NB4 (cell line): ENCODE results near the gene TMEM89.

Experiments used
- DNase-seq: peaks from one replicate; pipeline ENCODE4 v3.0.0; 2010; ENCODE audit warnings: low read depth
- H3K4me3 ChIP-seq: one replicate; pipeline ENCODE4 v1.5.1; 2011; ENCODE audit warnings: mild to moderate bottlenecking, low read depth, low read length, moderate library complexity
- MYC ChIP-seq: IDR thresholded peaks from 2 replicates; pipeline ENCODE4 v1.6.1; 2011; ENCODE audit warnings: low read depth, low read length
- POLR2A ChIP-seq: IDR thresholded peaks from 2 replicates; pipeline ENCODE4 v1.6.1; 2011; ENCODE audit warnings: mild to moderate bottlenecking; ENCODE audit not compliant: insufficient read length; ENCODE audit errors: extremely low read depth
- TF ChIP-seq, protein P1 (sequence below): IDR thresholded peaks from one replicate; pipeline ENCODE4 v1.5.1; 2012; ENCODE audit warnings: low read depth, low read length
- TF ChIP-seq, protein P2 (sequence below): IDR thresholded peaks from 2 replicates; pipeline ENCODE4 v1.6.1; 2011; ENCODE audit warnings: low read depth, low read length

TMEM89 gene

DNA sequence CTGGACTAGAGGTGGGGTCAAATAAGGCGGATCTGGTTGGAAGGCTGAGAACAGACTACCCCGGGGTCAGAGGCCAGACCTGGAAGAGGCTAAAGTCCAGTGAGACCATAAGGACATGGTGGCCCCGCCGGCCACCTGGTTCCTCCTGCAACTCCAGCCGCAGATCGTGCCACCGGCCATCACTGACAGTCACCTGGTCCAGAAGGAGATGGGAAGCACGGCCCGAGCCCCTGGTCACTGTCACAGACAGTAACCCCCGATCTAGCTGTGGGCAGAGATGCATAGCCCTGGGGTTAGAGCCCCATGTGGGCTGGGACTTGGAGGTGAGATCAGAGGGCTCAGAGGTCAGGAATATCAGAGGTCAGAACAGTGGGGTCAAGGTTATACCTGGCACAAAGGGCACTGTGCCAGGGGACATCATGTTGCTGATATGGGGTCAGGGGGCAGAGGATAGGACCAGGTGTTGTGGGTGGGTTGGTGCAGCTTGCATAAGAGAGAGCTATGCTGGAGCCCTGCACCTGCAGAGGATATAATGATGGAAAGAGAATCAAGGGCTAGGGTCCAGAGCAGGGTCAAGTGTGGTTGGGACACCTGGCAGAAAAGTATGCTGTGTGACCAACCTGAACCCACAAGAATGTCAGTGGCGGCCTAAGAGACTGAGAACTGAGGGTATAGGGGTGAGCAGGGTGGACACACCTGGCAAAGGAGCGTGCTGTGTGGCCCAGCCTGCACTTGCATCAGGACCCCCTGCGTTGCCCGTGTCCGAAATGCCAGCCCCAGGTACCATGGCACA, 31.6 kb upstream of the TMEM89 start:
- H3K4me3 ChIP-seq: no peak overlapping the region

DNA sequence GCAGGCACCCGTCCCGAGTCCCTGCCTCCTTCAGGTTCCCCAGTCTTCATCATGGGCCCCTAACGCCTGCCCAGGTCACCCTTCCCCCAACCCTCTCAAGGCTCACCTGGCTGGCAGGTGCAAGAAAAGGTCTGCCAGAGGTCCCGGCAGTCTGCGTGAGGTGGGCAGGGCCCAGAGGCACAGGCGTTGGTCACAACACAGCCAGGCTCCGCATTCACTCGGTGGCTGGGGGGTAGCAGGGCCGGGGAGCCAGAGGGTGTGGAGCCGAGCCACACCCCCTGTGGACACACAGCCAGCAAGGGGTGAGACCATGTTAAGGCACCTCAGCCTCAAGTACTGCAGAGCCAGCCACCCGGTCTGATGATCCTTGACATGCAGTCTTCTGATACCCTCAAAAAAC, 30.2 kb upstream of the TMEM89 start:
- TF ChIP-seq MYC (no peak), POLR2A (no peak)
- TF ChIP-seq, protein P1, sequence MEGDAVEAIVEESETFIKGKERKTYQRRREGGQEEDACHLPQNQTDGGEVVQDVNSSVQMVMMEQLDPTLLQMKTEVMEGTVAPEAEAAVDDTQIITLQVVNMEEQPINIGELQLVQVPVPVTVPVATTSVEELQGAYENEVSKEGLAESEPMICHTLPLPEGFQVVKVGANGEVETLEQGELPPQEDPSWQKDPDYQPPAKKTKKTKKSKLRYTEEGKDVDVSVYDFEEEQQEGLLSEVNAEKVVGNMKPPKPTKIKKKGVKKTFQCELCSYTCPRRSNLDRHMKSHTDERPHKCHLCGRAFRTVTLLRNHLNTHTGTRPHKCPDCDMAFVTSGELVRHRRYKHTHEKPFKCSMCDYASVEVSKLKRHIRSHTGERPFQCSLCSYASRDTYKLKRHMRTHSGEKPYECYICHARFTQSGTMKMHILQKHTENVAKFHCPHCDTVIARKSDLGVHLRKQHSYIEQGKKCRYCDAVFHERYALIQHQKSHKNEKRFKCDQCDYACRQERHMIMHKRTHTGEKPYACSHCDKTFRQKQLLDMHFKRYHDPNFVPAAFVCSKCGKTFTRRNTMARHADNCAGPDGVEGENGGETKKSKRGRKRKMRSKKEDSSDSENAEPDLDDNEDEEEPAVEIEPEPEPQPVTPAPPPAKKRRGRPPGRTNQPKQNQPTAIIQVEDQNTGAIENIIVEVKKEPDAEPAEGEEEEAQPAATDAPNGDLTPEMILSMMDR: no peak
- TF ChIP-seq, protein P2, sequence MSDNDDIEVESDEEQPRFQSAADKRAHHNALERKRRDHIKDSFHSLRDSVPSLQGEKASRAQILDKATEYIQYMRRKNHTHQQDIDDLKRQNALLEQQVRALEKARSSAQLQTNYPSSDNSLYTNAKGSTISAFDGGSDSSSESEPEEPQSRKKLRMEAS: no peak
- H3K4me3 ChIP-seq: no peak overlapping the region
- DNase-seq: no peak

More for the DNA sequence above, 31.6 kb upstream of the TMEM89 start:
- DNase-seq: no peak
- TF ChIP-seq, protein P1: no peak
- TF ChIP-seq, protein P2: no peak
- TF ChIP-seq POLR2A (no peak), MYC (no peak)

DNA sequence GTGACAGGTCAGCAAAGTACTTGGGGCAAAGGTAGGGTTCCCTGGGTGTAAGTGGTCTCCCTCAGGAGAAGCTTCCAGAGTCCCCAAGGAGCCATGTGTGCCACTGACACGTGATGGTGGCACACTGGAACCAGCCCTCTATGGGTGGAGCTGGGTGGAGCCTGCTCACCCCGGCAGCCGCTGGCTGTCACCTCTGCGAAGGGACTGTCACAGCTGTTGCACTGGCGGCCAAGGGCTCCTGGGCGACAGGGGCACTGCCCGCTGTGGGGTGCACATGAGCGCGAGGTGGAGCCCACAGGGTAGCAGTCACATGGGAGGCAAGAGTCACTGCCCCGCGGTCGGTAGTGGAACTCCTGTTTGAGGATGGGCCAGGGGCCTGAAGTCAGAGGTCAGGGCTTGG, 29.2 kb upstream of the TMEM89 start:
- TF ChIP-seq MYC: no peak
- TF ChIP-seq, protein P2: no peak
- TF ChIP-seq, protein P1: no peak
- no peak for TF ChIP-seq POLR2A
- DNase-seq: no peak

DNA sequence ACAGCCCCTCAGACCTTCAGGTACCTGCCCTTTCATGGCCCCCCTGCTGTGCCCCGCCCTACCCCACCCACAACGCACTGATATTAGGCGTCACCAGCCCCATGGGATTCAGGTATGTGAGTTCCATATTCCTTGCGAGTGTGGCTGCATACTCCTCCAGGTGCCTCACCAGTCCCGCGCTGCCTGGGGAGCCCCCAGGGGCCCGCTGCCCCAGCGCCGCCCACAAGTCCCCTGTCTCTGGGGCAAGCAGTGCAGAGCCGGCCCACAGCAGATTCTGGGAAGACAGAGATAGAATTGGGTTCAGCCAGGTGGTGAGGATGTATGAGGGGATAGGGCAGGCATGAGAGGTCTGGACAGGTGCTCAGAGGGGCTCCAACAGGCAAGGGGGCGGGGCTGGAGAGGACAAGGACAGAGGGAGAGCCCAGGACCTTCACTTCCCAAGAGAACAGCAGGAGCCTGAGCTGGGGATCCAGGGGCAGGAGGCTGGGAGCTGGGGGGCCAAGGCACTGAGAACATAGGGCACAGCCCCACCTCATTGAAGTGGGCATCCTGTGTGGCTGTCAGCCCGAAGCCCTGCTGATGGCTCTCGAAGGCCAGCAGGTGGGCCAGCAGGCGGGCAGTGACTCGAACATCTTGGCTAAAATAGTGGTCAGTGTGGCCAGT, 26.8 kb upstream of the TMEM89 start:
- no peak for DNase-seq
- TF ChIP-seq, protein P1: no peak
- TF ChIP-seq POLR2A (no peak), MYC (no peak)
- TF ChIP-seq, protein P2: no peak
- H3K4me3 ChIP-seq: no peak overlapping the region

More for the DNA sequence above, 29.2 kb upstream of the TMEM89 start:
- no peak overlapping the region for H3K4me3 ChIP-seq

DNA sequence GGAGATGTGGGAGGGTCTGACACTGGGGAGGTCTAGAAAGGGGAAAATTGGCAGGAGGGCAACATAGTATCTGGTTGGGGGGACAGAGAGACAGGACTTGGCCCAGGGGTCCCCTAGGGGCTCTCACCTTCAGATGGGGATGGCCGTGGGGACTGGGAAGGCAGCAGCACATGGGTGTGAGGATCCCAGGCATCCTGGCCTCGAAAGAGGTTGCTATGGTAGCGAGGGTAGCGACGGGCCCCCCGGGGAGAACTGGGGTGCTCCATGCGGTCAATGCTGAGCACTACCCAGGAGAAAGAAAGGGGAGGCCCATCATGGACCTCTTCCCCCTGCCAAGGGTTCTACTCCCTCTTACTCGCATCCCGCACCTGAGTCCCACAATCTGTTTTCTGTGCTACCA, 26.1 kb upstream of the TMEM89 start:
- no peak overlapping the region for H3K4me3 ChIP-seq
- no peak for DNase-seq
- TF ChIP-seq, protein P1: no peak
- TF ChIP-seq POLR2A (no peak), MYC (no peak)
- TF ChIP-seq, protein P2: no peak
